ENCODE data around the gene SASH3. TPM values are rescaled to one million over a fixed set of nuclear protein-coding genes. Genes with fewer than 3 reads are reported as not detected.
"Not testable (repeated sequence)": the region's sequence is repeated elsewhere in the genome, so short reads cannot be mapped to it uniquely, and the experiment has no call there.

The SASH3 gene
- total RNA-seq = 100 to 1,000 TPM; 231 to 248 TPM

DNA sequence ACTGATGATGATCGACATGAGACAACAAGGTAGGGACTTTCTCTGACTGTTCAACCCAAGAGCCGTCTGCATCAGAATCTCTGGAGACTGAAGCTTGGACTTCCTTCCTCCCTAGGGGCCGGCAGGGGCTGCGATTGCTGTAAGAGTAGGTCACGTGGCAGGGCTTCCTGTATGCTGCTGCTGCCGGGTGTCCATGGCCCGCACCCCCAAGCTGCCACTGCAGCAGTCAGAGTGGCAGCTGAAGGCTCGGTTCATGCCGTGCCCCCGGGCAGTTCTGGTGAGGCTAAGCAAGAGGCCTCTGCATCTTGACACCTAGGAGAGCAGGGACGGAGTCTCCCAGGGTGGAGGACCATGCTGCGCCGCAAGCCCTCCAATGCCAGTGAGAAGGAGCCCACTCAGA, at the start of gene SASH3:
SASH3 (plus strand) TSS at position 203 of the 400 bp plus-strand sequence; CDS start at position 352, 149 bp downstream.
- Mint-ChIP-seq H3K36me3 (peaks cover 50% of the 10 kb centered on the region), H3K27me3 (no peaks in the 10 kb centered on the region), H3K4me1 (peaks cover 60% of the 10 kb centered on the region), H3K9me3 (ENCODE audit: low read depth) (no peaks in the 10 kb centered on the region), H3K4me3 (peak within 1 kb of the TSS; percentile 78), H3K27ac (peak within 1 kb of the TSS; percentile 93)
- CTCF ChIA-PET = interaction anchor here (0.9 to 6.5 kb wide), 5 partner anchors 8 to 54 kb away, joined by 5 to 66 read pairs (median 6); no protein-coding TSS in a partner anchor
- DNase-seq (peak; percentile 86), ATAC-seq (peak; percentile 52)

- H3K4me1 Mint-ChIP-seq = peaks cover 19% of the 10 kb centered on the region
- H3K9me3 Mint-ChIP-seq (ENCODE audit: low read depth) = no peaks in the 10 kb centered on the region
- ATAC-seq (no peak), DNase-seq (no peak)
- no peak overlapping the region for H3K4me3 Mint-ChIP-seq
- no peak overlapping the region for H3K27ac Mint-ChIP-seq
- no peaks in the 10 kb centered on the region for H3K27me3 Mint-ChIP-seq
- CTCF ChIA-PET = no interaction called here
- no peaks in the 10 kb centered on the region for H3K36me3 Mint-ChIP-seq
Measured at GRCh38 chrX:129731228-129731627, 48.5 kb upstream of the SASH3 start.

DNA sequence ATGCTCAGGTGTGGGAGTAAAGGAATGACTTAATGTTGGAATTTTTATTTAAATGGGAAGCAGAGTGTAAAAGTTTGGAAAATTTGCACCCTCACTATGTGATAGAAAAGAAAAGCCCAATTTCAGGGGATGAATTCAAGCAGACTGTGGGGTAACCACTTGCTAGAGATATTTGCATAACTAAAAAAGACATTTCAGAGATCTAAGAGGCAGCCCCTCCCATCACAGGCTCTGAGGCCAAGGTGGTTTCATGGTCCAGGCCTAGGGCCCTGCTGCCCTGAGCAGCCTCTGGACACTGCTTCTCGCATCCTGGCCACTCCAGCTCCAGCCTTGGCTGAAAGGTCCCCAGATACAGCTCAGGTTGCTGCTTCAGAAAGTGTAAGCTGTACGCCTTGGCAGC, 46.9 kb upstream of the SASH3 start:
- Mint-ChIP-seq H3K27ac (no peak overlapping the region), H3K27me3 (no peaks in the 10 kb centered on the region), H3K9me3 (ENCODE audit: low read depth) (no peaks in the 10 kb centered on the region), H3K36me3 (no peaks in the 10 kb centered on the region), H3K4me3 (no peak overlapping the region), H3K4me1 (peaks cover 28% of the 10 kb centered on the region)
- DNase-seq (no peak), ATAC-seq (no peak)
- CTCF ChIA-PET = interaction anchor here (0.6 kb wide), 1 partner anchor 14 kb away, joined by 3 read pairs; no protein-coding TSS in a partner anchor

- H3K9me3 Mint-ChIP-seq (ENCODE audit: low read depth) = no peaks in the 10 kb centered on the region
- no peak for DNase-seq
- H3K4me1 Mint-ChIP-seq = peaks cover 33% of the 10 kb centered on the region
- CTCF ChIA-PET = interaction anchor here (0.6 kb wide), 1 partner anchor 14 kb away, joined by 3 read pairs; no protein-coding TSS in a partner anchor
- no peak overlapping the region for H3K27ac Mint-ChIP-seq
- no peak overlapping the region for H3K4me3 Mint-ChIP-seq
- no peaks in the 10 kb centered on the region for H3K27me3 Mint-ChIP-seq
- H3K36me3 Mint-ChIP-seq = no peaks in the 10 kb centered on the region
- ATAC-seq = no peak
Measured at GRCh38 chrX:129733335-129733734, 46.4 kb upstream of the SASH3 start.

DNA sequence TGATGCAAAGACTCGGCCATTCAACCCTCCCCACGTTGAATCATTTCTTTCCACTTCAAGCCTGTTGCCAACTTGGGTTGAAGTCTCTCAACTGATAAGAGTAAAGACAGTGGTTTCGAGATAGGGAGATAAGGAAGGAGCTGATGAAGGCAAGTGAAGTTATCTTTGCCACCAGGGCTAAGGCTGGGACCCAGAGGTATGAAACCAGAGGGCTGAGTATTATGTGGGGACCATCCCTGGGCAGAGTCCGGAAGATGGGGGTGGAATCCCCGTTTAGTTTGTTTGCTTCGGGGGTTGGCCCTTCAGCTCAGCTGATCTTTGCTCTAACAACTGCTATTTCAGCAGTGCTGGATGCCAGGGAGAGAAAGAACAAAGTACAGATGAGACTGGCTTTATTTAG, 43.3 kb upstream of the SASH3 start:
- no peaks in the 10 kb centered on the region for H3K27me3 Mint-ChIP-seq
- H3K9me3 Mint-ChIP-seq (ENCODE audit: low read depth) = no peaks in the 10 kb centered on the region

GRCh38 chrX:129737916-129738315, 41.8 kb upstream of the SASH3 start:
- H3K4me1 Mint-ChIP-seq = peaks cover 31% of the 10 kb centered on the region
- H3K36me3 Mint-ChIP-seq = no peaks in the 10 kb centered on the region
- CTCF ChIA-PET = interaction anchor here (1.3 to 1.7 kb wide), 3 partner anchors 11 to 82 kb away, joined by 3 to 6 read pairs (median 4); partner anchors contain the start of gene APLN
- no peaks in the 10 kb centered on the region for H3K9me3 Mint-ChIP-seq (ENCODE audit: low read depth)
- H3K27ac Mint-ChIP-seq = no peak overlapping the region
- ATAC-seq (no peak), DNase-seq (no peak)
- H3K4me3 Mint-ChIP-seq = no peak overlapping the region
- H3K27me3 Mint-ChIP-seq = no peaks in the 10 kb centered on the region

More for the DNA sequence above, 43.3 kb upstream of the SASH3 start:
- Mint-ChIP-seq H3K27ac (peak overlapping the region; percentile 5), H3K36me3 (no peaks in the 10 kb centered on the region), H3K4me3 (no peak overlapping the region), H3K4me1 (peaks cover 25% of the 10 kb centered on the region)
- no peak for DNase-seq
- CTCF ChIA-PET = interaction anchor here (1.0 to 2.4 kb wide), 5 partner anchors 10 to 94 kb away, joined by 3 to 7 read pairs (median 3); no protein-coding TSS in a partner anchor
- ATAC-seq = peak; percentile 58

DNA sequence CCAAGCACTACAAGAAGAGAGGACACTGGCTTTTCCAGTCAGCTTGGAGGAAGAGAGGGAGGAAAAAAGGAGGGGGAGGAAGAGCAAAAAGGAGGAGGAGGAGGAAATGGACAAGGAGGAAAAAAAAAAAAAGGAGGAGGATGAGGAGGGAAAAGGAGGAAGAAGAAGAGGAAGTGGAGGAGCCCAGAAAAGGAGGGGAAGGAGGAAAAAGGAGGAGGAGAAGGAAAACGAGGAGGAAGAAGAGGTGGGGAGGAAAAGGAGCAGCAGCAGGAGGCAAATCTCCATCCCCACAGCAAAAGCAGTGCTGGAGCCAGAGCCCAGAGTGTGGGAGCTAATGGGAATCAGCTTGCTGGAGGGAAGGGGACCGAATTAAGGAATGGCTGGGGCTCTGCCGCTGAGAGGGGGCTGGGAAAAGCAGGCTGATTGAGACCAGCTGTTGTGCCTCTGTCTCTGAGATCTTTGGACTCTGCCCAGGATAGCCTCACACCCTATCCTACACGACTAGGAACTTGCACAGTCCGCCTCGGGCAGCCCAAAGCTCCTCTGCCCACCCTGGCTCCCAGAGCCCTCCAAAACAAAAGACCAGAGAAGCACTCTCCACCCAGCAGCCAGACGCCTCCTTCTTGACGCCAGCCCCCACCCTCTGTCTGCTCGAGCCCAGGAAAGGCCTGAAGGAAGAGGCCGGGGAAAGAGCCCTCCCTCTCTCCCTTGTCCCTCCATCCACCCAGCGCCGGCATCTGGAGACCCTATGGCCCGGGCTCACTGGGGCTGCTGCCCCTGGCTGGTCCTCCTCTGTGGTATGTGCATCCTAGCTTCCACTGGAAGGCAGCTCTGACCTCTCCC, 41.1 kb upstream of the SASH3 start, which contains the start of gene XPNPEP2:
XPNPEP2 (plus strand) TSS at position 514 of the 843 bp plus-strand sequence; CDS start at position 749, 235 bp downstream.
- ATAC-seq (no peak), DNase-seq (no peak)
- peaks cover 38% of the 10 kb centered on the region for H3K4me1 Mint-ChIP-seq
- no peaks in the 10 kb centered on the region for H3K27me3 Mint-ChIP-seq
- no peaks in the 10 kb centered on the region for H3K36me3 Mint-ChIP-seq
- H3K4me3 Mint-ChIP-seq = no peak within 1 kb of the TSS
- peak within 1 kb of the TSS; percentile 33 for H3K27ac Mint-ChIP-seq
- CTCF ChIA-PET = interaction anchor here (1.3 to 1.7 kb wide), 3 partner anchors 12 to 101 kb away, joined by 3 to 6 read pairs (median 4); partner anchors contain the start of gene APLN
- no peaks in the 10 kb centered on the region for H3K9me3 Mint-ChIP-seq (ENCODE audit: low read depth)

DNA sequence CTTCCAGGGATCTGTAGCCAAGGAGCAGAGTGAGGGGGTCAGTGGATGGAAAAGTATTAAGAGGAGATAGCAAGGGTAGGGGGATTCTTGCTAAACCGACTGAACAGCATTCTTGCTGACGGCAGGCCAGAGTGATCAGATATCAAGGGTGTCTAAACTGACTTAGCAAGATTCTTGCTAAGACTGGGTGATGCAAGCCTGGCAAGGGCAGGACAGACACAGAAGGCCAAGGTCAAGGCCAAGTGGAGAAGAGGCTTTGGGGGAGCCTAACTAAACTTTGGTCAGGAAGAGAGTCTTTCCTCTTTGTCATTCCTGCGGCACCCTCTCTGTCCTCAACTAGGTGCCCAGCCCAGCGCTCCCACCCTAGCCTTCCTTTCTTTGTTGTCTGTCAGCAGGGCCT, 40.2 kb upstream of the SASH3 start:
- H3K4me1 Mint-ChIP-seq = peaks cover 47% of the 10 kb centered on the region

GRCh38 chrX:129741880-129742758, 37.6 kb upstream of the SASH3 start:
- H3K4me3 Mint-ChIP-seq = peak overlapping the region; percentile 36
- DNase-seq = no peak
- no peaks in the 10 kb centered on the region for H3K9me3 Mint-ChIP-seq (ENCODE audit: low read depth)
- H3K4me1 Mint-ChIP-seq = peaks cover 50% of the 10 kb centered on the region
- CTCF ChIA-PET = no interaction called here
- no peaks in the 10 kb centered on the region for H3K27me3 Mint-ChIP-seq
- H3K27ac Mint-ChIP-seq = peak overlapping the region; percentile 93
- no peaks in the 10 kb centered on the region for H3K36me3 Mint-ChIP-seq
- no peak for ATAC-seq

More for the DNA sequence above, 40.2 kb upstream of the SASH3 start:
- Mint-ChIP-seq H3K27ac (peak overlapping the region; percentile 33), H3K27me3 (no peaks in the 10 kb centered on the region), H3K9me3 (ENCODE audit: low read depth) (no peaks in the 10 kb centered on the region), H3K36me3 (no peaks in the 10 kb centered on the region), H3K4me3 (no peak overlapping the region)
- DNase-seq (no peak), ATAC-seq (no peak)
- CTCF ChIA-PET = interaction anchor here (1.3 kb wide), 1 partner anchor 102 kb away, joined by 3 read pairs; no protein-coding TSS in a partner anchor

DNA sequence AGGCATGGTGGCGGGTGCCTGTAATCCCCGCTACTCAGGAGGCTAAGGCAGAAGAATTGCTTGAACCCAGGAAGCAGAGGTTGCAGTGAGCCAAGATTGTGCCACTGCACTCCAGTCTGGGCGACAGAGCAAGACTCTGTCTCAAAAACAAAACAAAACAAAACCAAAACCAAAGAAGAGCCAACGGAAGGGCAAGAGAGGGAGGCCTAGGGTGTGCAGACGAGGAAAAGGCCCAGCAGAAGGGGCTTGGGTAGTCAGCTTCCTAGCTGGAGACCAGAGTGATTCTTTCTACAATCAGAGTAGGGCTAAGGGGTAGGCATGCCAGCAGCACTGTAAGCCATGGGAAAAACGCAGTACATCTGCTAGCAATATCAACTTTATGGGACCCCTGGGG, 37.0 kb upstream of the SASH3 start:
- H3K27ac Mint-ChIP-seq = peak overlapping the region; percentile 93
- ATAC-seq = peak; percentile 38
- not testable (repeated sequence) for DNase-seq; H3K27me3 Mint-ChIP-seq; H3K9me3 Mint-ChIP-seq (ENCODE audit: low read depth); H3K4me3 Mint-ChIP-seq; H3K36me3 Mint-ChIP-seq
- CTCF ChIA-PET = interaction anchor here (3.2 kb wide), 1 partner anchor 13 kb away, joined by 13 read pairs; no protein-coding TSS in a partner anchor
- H3K4me1 Mint-ChIP-seq = peaks cover 46% of the 10 kb centered on the region

DNA sequence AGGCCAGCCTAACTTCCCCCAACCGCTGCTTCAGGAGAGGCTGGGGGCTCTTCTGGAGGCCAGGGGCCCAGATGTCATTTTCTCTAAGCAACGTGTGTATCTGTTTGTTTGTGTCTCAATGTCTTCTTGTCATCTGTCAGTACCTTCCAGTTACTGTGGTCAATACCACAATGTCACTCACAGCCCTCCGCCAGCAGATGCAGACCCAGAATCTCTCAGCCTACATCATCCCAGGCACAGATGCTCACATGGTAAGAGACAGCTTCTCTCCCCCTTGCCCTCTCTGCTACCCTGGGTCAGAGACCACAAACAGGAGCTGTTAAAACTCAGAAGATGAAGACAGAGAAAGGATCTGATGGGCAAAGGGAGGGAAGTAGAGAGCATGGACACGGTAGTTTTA, 35.9 kb upstream of the SASH3 start:
- ATAC-seq (peak; percentile 77), DNase-seq (peak; percentile 71)

DNA sequence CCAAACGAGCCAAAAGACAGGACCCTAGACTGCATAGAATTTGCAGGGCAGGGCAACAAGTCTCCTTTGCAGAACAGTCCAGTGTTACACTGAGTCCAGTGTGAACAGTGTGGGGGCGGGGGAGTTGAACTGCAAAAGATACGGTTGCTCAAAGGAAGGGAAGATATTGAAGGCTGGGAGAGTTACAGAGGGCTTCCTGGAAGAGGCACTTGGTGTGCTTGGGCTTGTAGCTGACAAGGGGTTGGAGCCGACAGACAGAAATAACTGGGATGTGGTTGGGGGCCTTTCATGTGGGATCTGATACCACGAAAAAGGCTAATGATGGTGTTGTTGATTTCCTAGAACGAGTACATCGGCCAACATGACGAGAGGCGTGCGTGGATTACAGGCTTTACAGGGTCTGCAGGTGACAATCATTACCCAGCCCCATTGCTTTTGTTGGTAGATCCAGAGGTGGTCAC, 34.9 kb upstream of the SASH3 start:
- Mint-ChIP-seq H3K27me3 (no peaks in the 10 kb centered on the region), H3K36me3 (no peaks in the 10 kb centered on the region), H3K27ac (peak overlapping the region; percentile 76), H3K4me1 (peaks cover 38% of the 10 kb centered on the region), H3K4me3 (peak overlapping the region; percentile 44), H3K9me3 (ENCODE audit: low read depth) (no peaks in the 10 kb centered on the region)
- CTCF ChIA-PET = interaction anchor here (0.8 to 3.2 kb wide), 6 partner anchors 8 to 78 kb away, joined by 3 to 13 read pairs (median 7); no protein-coding TSS in a partner anchor
- DNase-seq (peak; percentile 69), ATAC-seq (peak; percentile 56)

More for the DNA sequence above, 35.9 kb upstream of the SASH3 start:
- CTCF ChIA-PET = interaction anchor here (0.8 to 3.2 kb wide), 6 partner anchors 9 to 79 kb away, joined by 3 to 13 read pairs (median 7); no protein-coding TSS in a partner anchor
- H3K27ac Mint-ChIP-seq = peak overlapping the region; percentile 93
- no peaks in the 10 kb centered on the region for H3K27me3 Mint-ChIP-seq
- peaks cover 40% of the 10 kb centered on the region for H3K4me1 Mint-ChIP-seq
- no peaks in the 10 kb centered on the region for H3K9me3 Mint-ChIP-seq (ENCODE audit: low read depth)
- peak overlapping the region; percentile 37 for H3K4me3 Mint-ChIP-seq
- H3K36me3 Mint-ChIP-seq = no peaks in the 10 kb centered on the region
